HL-60 (cell line): Measurements from ENCODE around the gene CLEC20A.

ENCODE experiments used
- CTCF ChIP-seq: IDR thresholded peaks from one replicate; pipeline ENCODE4 v1.5.1; 2011; ENCODE audit warnings: low read length, control low read depth, inconsistent platforms; ENCODE audit not compliant: insufficient read depth
- SPI1 ChIP-seq: IDR thresholded peaks from 2 replicates; pipeline ENCODE4 v1.6.1; 2012; ENCODE audit warnings: low read depth, mild to moderate bottlenecking, borderline replicate concordance

GRCh38 chr1:178467837-178468236, 28.9 kb downstream of the CLEC20A start:
- no peak for TF ChIP-seq CTCF
- no peak for TF ChIP-seq SPI1
